GM18867 (cell line): ENCODE data around the gene GATAD1.
"Not testable (repeated sequence)": the region's sequence is repeated elsewhere in the genome, so short reads cannot be mapped to it uniquely, and the experiment has no call there.

Experiments
- ATAC-seq: cut with Tn5 transposase; IDR thresholded peaks from one replicate; pipeline ENCODE4 v1.9.1; 2021; ENCODE audit warnings: mild to moderate bottlenecking, moderate library complexity; ENCODE audit not compliant: unreplicated experiment

GATAD1 gene

DNA sequence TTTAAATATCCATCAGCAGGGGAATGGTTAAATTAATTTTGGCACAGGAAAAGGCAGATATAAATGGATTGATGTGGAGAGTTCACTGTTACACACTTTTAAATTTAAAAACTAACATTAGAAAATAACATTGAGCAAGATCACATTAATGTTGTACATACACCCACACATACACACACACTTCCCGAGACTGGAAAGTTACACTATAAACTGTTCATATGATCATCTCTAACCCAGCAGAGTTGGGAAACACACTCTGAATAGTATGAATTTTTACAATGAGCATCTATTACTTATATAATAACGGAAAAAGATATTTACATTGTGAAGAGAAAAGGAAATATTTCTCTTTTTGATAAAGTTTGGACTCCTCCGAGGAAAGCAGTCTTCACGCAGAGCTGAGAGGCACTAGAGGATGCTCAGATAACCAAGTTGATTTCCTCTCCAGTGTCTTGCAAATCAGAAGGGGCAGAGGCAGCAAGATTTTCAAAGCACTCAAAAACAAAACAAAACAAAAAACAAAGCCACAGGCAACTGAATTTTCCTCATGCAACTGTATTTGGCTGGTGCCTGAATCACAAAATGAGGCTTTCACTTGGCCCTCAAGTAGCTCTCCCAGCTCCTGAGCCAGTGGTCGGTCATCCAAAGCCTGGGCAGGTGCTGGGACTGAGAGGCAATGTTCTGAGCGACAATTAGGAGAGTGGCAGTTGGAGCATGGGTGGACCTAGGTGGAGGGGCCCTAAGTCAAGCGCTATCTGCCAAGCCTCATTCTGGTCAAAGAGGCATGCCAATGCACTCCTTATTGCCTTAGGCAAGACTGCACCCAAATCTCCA, 10.5 kb upstream of the GATAD1 start:
- ATAC-seq = no peak

DNA sequence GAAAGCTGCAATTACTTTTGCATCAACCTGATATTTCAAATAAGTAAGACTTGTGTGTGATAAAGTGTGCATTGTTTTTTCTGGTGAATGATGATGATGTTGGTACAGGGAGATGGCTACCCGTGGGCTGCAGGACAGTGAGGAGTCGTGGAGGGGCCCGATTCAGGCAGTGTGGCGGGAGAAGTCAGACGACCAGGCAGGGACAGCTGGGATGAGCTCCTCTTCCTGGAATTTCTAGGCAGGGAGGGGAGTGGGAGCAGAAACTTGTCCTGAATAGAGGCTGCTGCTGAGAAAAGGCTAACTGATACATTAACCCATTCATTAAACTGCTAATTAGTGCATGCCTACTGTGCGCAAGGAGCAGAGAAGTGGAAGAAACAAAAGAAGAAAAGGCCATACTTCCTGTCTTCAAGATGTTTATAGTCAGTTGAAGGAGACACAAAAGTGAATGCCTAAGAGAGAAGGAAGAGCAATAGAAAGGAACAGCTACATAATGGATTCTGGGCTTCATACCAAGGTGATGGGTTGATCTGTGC, 9.3 kb upstream of the GATAD1 start:
- no peak for ATAC-seq

DNA sequence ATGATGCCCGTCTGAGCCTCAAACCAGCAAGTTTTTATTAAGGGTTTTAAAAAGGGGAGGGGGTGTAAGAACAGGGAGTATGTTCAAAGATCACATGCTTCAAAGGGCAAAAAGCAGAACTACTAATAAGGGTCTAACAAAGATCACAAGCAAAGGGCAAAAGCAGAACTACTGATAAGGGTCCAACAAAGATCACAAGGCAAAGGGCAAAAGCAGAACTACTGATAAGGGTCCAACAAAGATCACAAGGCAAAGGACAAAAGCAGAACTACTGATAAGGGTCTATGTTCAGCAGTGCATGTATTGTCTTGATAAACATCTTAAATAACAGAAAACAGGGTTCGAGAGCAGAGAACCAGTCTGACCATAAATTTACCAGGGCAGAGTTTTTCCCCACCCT, 4.6 kb upstream of the GATAD1 start:
- ATAC-seq = not testable (repeated sequence)

DNA sequence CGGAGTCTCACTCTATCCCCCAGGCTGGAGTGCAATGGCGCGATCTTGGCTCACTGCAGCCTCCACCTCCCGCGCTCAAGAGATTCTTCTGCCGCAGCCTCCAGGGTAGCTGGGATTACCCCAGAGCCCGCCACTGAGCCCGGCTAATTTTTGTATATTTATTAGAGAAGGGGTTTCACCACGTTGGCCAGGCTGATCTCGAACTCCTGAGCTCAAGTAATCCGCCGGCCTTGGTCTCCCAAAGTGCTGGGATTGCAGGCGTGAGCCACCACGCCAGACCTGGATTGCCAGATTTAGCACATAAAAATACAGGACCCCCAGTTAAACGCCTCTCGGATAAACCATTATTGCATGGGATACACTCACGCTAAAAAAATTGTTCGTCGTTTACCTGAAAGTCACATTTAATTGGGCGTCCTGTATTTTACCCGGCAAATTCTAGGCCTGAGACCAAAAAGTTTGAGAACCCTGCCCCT, 375 bp upstream of the GATAD1 start:
- no peak for ATAC-seq

DNA sequence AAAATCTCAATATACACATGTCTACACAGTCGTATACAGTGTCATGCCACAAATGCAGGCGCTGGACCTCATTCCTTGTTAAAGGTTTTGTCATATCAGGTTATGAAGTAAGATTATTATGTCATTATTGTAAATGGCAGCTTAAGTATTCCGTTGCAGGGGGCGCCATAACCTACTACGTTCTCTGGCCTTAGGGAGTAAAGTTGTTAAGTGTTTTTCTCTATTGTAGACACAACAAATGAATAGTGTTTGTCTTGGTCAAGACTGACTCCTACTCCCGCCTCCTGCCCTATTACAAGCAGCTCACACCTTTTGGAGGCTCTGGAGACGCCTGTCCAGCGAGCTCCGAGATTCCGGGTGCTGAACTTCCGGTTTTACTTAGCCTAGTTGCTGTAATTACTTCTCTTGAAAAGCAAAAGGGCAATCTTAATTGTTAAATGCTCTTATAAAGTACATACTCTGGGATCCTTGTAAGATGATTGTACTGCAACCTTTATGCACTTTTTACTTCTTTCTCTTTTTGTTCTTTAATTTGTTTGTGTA, 994 bp downstream of the GATAD1 start:
- ATAC-seq = peak; percentile 42

DNA sequence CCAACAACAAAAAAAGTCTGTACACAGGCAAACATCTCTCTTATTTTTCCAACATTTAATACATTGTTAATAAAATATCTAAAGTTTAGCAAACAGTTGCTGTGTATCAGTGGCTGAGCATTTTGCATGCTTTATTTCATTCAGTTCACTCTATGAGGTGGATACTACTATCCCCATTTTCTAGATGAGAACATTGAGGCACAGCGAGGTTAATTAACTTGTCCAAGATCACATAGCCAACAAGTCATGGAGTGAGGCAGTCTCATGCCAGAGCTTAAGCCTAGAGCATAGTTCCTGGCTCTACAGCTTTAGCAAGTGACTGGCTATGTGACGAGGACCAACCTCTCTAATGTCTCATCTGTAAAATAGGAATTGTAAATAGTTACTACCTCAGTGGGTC, 4.4 kb downstream of the GATAD1 start:
- ATAC-seq = no peak

DNA sequence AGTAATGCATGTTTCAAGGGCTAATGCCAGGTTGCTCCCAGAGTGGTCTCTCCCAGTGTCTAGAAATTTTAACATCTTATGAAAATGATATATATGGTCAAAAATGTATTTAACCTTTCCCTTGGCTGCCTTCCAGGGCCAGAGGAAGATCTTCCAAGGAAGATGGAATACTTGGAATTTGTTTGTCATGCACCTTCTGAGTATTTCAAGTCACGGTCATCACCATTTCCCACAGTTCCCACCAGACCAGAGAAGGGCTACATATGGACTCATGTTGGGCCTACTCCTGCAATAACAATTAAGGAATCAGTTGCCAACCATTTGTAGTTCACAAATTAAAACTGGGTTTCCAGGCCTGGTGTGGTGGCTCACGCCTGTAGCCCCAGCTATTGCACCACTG, 9.0 kb downstream of the GATAD1 start:
- ATAC-seq = no peak

DNA sequence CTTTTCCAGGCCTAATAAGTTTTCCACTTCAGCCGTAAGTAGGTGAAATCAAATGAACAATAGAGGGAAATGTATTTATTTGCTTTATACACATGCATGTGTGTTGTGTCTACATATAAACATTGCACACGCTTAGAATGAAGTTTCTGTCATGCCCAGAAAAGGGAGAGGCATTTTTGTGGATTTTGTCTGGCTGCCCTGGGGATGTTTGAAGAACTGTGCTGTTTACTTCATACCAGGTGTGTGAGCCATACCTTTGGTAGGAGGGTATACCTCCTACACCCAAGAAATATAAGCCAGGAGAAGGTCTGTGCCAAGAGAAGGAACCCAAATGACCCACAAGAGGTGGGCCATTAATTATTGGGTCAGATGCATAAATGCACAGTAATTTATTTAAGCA, 12.8 kb downstream of the GATAD1 start:
- no peak for ATAC-seq

DNA sequence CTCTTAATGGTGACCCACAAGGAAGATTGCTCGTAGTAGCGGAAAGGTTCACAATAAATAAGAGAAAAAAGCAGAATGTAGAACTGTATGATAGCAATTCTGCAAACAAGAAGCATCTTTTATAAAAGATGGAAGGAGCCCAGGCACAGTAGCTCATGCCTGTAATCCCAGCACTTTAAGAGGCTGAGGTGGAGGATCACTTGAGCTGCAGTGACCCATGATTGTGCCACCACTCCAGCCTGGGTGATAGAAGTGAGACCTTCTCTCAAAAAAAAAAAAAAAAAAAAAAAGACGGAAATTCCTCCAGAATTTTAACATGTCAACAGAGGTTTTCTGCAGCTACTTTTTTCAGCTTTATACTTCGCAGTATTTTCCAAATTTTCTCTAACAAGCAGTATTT, 13.2 kb downstream of the GATAD1 start:
- ATAC-seq = no peak

DNA sequence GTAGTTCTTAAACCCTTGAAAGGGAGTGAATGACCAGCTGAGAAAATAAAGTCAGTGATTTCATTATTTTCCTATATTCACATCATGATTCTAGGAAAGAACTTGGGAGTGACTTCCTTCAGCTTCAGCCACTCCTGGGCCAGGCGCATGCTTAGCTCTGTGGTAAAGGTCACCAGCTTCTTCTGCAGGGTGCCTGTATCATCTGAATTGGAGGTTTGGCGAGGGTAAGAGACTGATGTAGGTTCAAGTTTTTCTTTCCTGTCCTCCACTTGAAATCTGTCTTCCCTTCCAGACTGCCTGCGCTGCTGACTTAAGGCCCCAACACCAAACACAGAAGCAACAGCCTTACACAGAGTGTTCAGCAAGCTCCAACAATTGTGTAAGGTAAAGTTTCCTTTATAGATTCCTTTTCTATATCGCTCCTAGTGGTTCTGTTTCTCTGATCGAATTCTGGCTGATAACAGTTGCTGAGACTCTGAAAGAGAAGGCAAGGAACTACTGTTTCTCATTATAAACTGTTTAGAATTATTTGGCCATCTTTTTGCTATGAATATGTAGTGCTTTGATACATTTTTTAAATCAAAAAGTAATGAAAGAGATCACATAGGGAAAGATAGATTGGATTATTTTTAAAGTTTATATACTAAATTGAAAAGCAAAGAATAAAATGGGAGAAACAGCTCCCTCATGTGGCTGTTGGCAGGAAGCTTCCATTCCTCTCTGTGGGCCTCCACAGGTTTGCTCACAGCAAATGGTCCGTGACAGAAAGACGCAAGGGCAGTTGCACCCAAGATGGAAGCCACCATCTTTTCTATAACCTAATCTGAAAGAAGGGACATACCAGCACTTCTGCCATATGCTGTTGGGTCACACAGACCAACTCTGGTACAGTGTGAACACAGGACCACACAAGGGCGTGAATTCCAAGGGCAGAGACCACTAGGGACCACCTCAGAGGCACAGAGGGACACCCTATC, 14.0 kb downstream of the GATAD1 start:
- ATAC-seq = peak; percentile 76

DNA sequence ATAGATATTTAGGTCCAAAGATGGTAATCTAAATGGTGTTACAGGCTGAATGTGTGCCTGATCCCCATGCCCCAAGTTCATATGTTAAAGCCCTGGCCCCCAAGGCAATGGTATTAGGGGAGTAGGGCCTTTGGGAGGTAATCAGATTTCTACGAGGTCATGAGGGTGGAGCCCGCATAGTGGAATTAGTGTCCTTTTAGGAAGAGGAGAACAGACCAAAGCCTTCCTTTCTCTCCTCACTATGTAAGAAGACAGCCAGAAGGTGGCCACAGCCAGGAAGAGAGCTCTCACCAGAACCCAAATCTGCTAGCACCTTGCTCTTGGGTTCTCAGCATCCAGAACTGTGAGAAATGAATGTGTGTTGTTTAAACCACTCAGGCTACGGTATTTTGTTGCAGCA, 15.3 kb downstream of the GATAD1 start:
- ATAC-seq = no peak

DNA sequence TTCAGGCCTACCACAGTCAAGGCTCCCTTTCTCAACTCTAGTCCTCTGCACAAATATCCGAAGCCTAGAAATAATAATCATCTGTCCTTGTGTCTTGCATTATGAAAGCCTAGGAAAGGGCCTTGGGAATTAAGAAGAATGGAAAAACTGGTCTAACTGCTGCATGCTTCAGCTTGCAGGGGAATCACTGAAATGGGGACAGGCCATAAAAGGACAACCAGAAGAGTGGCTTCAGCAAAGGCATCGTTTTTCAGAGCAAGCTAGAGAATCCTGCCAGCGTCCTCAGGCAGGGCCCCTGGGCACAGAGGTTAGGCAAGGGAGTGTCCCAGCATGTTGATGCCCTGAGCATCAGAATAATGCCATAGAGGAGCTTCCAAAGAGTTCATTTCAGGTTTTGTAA, 17.2 kb downstream of the GATAD1 start:
- no peak for ATAC-seq

DNA sequence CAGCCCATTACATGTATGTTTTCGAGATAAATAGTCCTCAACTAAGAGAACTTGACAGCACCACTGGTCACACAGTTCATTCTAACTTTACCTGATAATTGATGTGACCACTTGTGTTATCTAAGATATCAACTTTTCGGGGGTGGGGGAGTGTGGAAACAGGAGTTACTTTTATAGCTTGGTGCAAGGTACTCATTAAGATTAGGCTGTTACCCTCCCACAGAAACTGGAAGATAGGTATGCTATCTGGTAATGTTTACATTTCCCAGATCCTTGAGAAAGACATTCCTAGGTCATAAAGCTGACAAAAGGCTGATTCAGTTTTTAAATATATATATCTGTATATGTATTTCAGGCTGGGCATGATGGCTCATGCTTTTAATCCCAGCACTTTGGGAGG, 19.4 kb downstream of the GATAD1 start:
- ATAC-seq = no peak

DNA sequence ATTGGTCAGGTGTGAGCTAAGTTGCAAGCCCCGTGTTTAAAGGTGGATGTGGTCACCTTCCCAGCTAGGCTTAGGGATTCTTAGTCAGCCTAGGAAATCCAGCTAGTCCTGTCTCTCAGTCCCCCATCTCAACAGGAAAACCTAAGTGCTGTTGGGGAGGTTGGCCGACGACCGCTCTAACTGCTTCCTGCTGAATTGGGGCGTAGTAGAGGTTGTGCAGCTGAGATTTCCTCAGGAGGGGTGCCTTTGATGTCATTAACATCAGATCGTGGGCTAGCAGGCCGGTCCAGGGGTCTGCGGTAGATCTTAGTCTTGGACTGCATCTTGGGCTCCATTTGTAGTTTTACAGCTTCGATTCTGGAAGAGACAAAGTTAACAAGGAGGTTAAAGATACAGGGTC, 21.3 kb downstream of the GATAD1 start:
- not testable (repeated sequence) for ATAC-seq

DNA sequence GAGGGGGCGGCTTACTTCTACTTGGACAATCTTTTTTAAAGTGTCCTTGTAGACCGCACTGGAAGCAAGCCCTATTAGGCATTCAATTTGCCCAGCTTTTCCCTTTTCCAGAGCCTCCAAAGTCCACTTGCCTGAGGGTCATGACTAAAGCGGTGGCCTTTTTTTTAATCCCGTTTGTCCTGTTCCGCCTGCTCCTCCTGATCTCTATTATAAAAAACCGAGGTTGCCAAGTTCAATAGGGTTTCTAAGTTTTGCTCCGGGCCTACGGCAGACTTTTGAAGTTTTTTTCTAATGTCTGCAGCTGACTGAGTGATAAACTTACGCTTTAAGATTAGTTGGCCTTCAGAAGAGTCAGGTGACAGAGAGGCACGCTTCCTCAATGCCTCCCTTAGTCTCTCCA, 26.7 kb downstream of the GATAD1 start:
- not testable (repeated sequence) for ATAC-seq

DNA sequence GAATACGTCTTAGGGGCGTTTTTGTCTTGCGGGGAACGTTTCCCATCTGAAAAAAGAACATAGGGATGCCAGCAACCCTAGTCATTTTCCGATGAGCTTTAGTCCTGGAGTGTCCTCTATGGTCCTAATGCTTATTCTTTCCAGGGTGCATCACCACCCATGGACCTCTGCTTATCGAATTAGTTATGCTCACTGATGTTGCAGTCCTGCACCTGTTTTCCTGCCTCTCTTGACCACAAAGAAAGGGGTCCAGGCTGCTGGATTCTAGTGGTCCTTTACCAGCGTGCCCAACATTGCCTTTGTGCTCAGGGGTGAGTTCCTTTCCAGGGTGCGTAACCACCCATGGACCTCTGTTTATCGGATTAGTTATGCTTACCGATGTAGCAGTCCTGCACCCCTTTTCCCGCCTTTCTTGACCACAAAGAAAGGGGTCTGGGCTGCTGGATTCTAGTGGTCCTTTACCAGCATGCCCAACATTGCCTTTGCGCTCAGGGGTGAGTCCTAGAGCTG, 28.0 kb downstream of the GATAD1 start:
- ATAC-seq = not testable (repeated sequence)

DNA sequence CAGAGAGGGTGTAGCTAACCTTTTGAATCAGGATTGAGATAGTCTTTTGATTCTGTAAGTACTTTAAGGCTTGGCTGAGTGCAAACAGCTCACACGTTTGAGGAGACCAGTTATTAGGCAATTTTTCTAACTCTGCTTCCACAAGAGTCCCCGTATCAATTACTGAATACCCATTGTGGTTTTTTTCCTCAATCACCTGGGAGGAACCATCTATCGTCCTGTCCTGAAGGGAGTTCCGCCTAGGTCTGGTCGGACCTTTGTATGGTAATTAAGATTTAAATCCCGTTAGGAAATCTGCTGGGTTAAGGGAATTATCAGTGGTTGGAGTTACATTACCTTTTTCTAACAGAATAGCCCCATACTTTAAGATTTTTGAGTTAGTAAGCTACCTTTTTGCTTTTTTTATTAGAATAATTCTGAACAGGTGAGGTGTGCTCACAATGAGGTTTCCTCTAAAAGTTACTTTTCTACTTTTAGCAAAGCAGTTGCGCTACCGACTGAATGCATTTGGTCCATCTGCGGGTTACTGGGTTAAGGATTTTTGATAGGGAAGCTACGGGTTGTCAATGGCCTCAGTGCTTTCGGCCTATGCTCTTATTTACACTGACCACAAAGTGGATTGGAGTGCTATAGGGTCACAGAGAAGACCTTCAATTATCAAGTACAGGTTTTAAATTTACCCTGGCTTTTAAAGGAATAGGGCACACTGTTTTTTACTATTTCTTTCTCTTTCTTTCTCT, 28.7 kb downstream of the GATAD1 start:
- ATAC-seq = not testable (repeated sequence)

DNA sequence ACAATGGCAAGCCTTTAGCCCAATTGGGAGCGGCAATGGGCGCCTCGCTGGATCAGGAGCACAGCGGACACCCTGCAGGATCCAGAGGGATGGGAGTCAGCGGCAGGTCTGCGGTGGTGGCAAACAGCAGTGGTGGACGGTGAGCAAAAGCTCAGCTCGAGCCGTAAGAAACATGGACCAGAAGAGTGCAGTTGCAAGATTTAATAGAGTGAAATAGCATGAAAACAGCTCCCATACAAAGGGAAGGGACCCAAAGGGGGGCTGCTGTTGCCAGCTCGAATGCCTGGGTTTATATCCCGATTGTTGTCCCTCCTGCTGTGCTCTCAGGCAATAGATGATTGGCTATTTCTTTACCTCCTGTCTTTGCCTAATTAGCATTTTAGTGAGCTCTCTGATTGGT, 30.4 kb downstream of the GATAD1 start, which contains the start of gene ERVW-1:
TSS of gene ERVW-1 (minus strand) at position 266 of the 400 bp plus-strand sequence. CDS start 7,565 bp downstream, outside the sequence.
- ATAC-seq = not testable (repeated sequence)

DNA sequence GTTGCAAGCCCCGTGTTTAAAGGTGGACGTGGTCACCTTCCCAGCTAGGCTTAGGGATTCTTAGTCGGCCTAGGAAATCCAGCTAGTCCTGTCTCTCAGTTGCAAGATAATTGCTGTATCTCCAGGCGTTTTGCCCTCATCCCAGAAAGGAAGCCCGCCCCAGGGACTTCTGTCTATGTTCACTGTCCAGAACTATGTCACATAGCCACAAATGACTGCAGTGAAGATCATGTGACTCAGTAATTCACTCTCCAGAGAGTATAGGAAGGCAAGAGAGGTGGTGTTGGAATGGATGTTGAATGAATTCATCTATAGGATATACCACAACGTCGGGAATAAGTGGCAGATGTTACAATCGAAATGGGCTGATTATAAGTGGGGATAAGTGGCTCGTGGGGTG, 30.8 kb downstream of the GATAD1 start:
- no peak for ATAC-seq

DNA sequence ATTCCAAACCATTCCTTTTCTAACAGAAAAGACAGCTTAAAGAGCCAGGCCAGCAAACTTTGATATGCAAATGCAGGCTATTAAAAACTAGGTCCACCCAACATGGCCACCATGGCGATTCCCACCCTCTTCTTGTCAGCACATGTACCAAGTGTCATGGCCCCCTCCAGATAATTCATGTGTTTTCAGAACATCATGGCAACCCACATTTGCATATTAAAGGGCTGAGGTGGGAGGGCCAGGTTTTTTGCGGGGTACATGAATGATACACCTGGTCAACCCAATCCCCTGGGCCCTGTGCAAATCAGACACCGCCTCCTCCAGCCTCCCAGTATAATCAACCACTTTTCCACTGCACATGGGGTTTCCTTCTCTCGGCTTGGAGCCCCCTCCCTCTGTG, 31.4 kb downstream of the GATAD1 start:
- ATAC-seq = no peak
